ENCODE measurements around the gene NAP1L5.

DNA sequence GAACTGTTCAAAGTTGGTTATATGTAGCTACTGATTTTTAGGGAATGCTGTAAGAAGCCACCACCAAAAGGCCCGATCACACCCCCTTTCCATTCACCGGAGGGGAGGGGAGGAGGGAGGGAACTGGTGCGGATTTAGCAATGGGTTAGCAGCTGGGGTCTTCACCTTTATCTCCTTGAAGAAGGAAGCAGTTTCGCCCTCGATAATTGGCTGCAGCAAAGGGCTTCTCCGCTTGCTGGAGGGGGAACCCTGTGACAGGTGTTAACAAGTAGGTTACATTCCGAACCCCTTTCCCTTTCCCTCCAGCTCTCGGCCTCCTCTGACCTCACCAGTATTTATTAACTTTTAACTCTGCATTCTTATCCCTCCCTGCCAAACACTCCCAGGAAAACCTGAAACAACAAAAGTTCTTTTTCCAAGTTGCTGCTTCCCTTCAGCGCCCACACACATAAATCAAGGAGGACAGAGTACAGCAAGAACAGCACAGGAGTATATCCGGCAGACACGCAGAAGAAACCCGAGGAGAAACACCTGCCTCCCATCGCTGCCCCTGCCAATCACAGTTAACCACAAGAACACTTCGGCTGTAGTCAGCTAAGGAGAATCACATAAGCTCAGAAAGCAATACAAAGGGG, 39.8 kb upstream of the NAP1L5 start:
- TF ChIP-seq GLMP (CRISPR knock-in tag; IDR thresholded peaks at IDR 0.05; ENCODE audit: borderline replicate concordance) (no peak), ZNF766 (CRISPR knock-in tag; IDR thresholded peaks at IDR 0.05; ENCODE audit: borderline replicate concordance) (no peak), EZH2 (conservative IDR thresholded peaks at IDR 0.05; ENCODE audit: low read depth, low read length) (no peak), MYNN (CRISPR knock-in tag; IDR thresholded peaks at IDR 0.05; ENCODE audit: low read depth) (no peak), ATF7 (IDR thresholded peaks at IDR 0.05) (no peak), ATF7 (CRISPR knock-in tag; IDR thresholded peaks at IDR 0.05) (no peak), EP300 (IDR thresholded peaks at IDR 0.05; ENCODE audit: low read depth in 2 of 2, low read length in 2 of 2) (no peak), EP300 (CRISPR knock-in tag; IDR thresholded peaks at IDR 0.05; ENCODE audit: borderline replicate concordance) (no peak), PHB2 (IDR thresholded peaks at IDR 0.05; ENCODE audit: partially characterized antibody) (no peak), DZIP1 (CRISPR knock-in tag; IDR thresholded peaks at IDR 0.05) (no peak), JUND (CRISPR knock-in tag; IDR thresholded peaks at IDR 0.05) (no peak), SNRNP70 (IDR thresholded peaks at IDR 0.05; ENCODE audit: low read depth, low read length) (no peak)
- TF ChIP-seq, protein P1, sequence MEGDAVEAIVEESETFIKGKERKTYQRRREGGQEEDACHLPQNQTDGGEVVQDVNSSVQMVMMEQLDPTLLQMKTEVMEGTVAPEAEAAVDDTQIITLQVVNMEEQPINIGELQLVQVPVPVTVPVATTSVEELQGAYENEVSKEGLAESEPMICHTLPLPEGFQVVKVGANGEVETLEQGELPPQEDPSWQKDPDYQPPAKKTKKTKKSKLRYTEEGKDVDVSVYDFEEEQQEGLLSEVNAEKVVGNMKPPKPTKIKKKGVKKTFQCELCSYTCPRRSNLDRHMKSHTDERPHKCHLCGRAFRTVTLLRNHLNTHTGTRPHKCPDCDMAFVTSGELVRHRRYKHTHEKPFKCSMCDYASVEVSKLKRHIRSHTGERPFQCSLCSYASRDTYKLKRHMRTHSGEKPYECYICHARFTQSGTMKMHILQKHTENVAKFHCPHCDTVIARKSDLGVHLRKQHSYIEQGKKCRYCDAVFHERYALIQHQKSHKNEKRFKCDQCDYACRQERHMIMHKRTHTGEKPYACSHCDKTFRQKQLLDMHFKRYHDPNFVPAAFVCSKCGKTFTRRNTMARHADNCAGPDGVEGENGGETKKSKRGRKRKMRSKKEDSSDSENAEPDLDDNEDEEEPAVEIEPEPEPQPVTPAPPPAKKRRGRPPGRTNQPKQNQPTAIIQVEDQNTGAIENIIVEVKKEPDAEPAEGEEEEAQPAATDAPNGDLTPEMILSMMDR (CRISPR knock-in tag; IDR thresholded peaks at IDR 0.05): no peak
- TF ChIP-seq, protein P2, sequence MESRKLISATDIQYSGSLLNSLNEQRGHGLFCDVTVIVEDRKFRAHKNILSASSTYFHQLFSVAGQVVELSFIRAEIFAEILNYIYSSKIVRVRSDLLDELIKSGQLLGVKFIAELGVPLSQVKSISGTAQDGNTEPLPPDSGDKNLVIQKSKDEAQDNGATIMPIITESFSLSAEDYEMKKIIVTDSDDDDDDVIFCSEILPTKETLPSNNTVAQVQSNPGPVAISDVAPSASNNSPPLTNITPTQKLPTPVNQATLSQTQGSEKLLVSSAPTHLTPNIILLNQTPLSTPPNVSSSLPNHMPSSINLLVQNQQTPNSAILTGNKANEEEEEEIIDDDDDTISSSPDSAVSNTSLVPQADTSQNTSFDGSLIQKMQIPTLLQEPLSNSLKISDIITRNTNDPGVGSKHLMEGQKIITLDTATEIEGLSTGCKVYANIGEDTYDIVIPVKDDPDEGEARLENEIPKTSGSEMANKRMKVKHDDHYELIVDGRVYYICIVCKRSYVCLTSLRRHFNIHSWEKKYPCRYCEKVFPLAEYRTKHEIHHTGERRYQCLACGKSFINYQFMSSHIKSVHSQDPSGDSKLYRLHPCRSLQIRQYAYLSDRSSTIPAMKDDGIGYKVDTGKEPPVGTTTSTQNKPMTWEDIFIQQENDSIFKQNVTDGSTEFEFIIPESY (CRISPR knock-in tag; IDR thresholded peaks at IDR 0.05): no peak
- TF ChIP-seq, protein P3, sequence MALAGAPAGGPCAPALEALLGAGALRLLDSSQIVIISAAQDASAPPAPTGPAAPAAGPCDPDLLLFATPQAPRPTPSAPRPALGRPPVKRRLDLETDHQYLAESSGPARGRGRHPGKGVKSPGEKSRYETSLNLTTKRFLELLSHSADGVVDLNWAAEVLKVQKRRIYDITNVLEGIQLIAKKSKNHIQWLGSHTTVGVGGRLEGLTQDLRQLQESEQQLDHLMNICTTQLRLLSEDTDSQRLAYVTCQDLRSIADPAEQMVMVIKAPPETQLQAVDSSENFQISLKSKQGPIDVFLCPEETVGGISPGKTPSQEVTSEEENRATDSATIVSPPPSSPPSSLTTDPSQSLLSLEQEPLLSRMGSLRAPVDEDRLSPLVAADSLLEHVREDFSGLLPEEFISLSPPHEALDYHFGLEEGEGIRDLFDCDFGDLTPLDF (CRISPR knock-in tag; IDR thresholded peaks at IDR 0.05): no peak

Measured in HepG2 (cell line).